Skin of body (tissue), 3 donors: ENCODE data around the gene ZNF532. TPM values are rescaled to one million over a fixed set of nuclear protein-coding genes. Genes with fewer than 3 reads are reported as not detected.
A peak's percentile ranks its signal among the peaks of the same experiment; 100 is the strongest.

Source experiments
- DNase-seq: peaks from one replicate; lab custom pipeline; 2025; lab: John Stamatoyannopoulos, UW
- small RNA-seq: library from RNA; depleted of rRNA; stranded (forward); fragments of <200 nt; gene quantifications from one replicate; pipeline ENCODE3, GENCODE V24; 2014; ENCODE audit warnings: low replicate concordance
- total RNA-seq: library from RNA; depleted of rRNA; stranded (reverse); fragments of >200 nt; gene quantifications from one replicate; pipeline ENCODE4 v1.2.3, GENCODE V29; 2014

The ZNF532 gene
- total RNA-seq, 1 donor from 2014 or later: 82.8 TPM

DNA sequence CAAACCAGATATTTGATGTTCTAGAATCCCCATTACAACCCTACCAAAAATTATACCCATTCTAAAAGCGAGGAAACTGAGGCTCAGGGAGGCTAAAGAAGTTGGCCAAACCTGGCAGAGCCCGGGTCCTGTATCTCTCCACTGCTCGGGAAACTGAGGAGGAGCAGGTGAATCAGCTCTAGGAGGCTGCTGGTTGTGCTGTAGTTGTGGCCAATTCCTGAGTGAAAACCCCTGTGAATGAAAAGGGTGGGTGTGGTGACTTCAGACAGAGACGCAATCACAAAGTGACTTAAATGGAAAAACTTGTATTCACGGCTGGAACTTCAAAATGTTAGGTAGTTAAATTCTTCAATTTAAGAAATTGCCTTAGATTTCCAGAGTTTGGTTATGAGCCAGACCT is 169.3 kb downstream of the ZNF532 start:
- no peak for DNase-seq

DNA sequence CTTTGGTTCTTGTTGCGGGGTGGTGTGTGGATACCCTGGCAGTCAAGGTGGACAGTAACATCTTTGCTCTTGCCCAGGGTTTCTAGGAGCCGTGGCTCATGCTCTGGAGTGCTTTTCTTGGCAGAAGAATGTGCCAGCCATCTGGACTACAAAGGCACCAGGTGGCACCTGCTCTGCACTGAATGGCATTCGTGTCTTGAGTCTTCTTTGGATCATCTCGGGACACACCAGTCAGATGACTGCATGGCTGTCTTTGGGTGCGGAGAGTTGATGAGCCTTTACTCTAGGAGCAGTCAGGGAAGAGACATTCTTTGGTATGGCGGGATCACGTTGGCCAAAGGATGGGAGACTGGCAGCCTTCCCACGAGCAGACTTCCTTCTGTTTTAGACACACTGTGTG is 170.9 kb downstream of the ZNF532 start:
- DNase-seq: no peak

Small RNAs within 50 kb of the gene (small RNA-seq; reads per million reads assigned to genes)
- gene RF00096 (not detected), gene RNU2-69P (0.71 reads per million, percentile 72 among the genes with 10 or more reads in this experiment)

Other genes with a start within 250 kb of the ZNF532 start
- 8.0 TPM for gene ALPK2, start 235.8 kb upstream of the ZNF532 start, total RNA-seq
- gene MALT1, start 193.4 kb upstream of the ZNF532 start, total RNA-seq: 26.1 TPM